ENCODE data around the gene TK2.
"Not testable (repeated sequence)": the region's sequence is repeated elsewhere in the genome, so short reads cannot be mapped to it uniquely, and the experiment has no call there.

TK2 gene

DNA sequence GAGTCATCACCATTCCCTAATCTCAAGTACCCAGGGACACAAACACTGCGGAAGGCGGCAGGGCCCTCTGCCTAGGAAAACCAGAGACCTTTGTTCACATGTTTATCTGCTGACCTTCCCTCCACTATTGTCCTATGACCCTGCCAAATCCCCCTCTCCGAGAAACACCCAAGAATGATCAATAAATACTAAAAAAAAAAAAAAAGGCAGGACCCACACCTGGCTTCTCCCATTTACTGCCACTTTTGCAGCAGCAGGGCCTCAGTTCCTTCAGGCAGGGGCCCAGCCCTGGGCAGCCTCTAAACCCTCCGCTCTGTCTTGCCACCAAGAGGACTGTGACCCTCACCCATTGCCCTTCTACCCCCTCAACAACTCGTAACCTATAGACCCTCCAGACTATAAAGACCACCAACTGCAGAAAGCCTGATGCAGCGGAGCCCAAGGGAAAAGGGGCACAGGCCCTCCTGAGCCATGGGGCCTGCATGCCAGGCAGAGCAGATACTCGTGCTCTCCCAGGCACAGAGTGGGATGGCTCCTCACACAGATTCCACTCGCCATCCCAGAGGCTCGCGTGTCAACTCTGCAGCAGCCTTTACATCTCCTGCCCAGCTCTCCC, 34.8 kb downstream of the TK2 start:
- not testable (repeated sequence) for H2BK120ac ChIP-seq (ENCODE audit: low read depth, low read length)
- WGBS (ENCODE audit: extremely low coverage, insufficient coverage, low lambda C conversion rate): no CpG with 5 or more reads among the region's 10 CpGs

DNA sequence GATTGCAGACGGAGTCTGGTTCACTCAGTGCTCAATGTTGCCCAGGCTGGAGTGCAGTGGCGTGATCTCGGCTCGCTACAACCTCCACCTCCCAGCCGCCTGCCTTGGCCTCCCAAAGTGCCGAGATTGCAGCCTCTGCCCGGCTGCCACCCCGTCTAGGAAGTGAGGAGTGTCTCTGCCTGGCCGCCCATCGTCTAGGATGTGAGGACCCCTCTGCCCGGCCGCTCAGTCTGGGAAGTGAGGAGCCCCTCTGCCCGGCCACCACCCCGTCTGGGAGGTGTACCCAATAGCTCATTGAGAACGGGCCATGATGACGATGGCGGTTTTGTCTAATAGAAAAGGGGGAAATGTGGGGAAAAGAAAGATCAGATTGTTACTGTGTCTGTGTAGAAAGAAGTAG, 35.5 kb downstream of the TK2 start:
- not testable (repeated sequence) for DNase-seq; H3K9ac ChIP-seq (ENCODE audit: low read length); H2BK120ac ChIP-seq (ENCODE audit: low read depth, low read length); H3K4me2 ChIP-seq (ENCODE audit: low read length); H3K27me3 ChIP-seq (ENCODE audit: insufficient read depth, low read length, poor library complexity); H2AK5ac ChIP-seq (ENCODE audit: low read length); H3K36me3 ChIP-seq (ENCODE audit: control insufficient read depth, insufficient read depth, low read length); H2BK5ac ChIP-seq (ENCODE audit: low read length); H2BK15ac ChIP-seq (replicated peaks; ENCODE audit: low read depth); H3K27ac ChIP-seq (ENCODE audit: low read depth, low read length); H3K4me1 ChIP-seq (ENCODE audit: control insufficient read depth, low read depth, low read length); H3K79me1 ChIP-seq (ENCODE audit: low read length); H3K4ac ChIP-seq (ENCODE audit: low read depth, low read length); H3K56ac ChIP-seq (ENCODE audit: low read length); H3K23ac ChIP-seq (ENCODE audit: low read length); H3K79me2 ChIP-seq (ENCODE audit: control insufficient read depth, insufficient read depth, low read length); H3K18ac ChIP-seq (ENCODE audit: low read length); H3K4me3 ChIP-seq (ENCODE audit: low read length); H4K5ac ChIP-seq (ENCODE audit: low read length); H4K8ac ChIP-seq (ENCODE audit: low read depth, low read length)
- no CpG with 5 or more reads among the region's 17 CpGs for WGBS (ENCODE audit: extremely low coverage, insufficient coverage, low lambda C conversion rate)

More for the DNA sequence above, 34.8 kb downstream of the TK2 start:
- not testable (repeated sequence) for DNase-seq; H2BK5ac ChIP-seq (ENCODE audit: low read length); H3K27ac ChIP-seq (ENCODE audit: low read depth, low read length); H2AK5ac ChIP-seq (ENCODE audit: low read length); H3K4me3 ChIP-seq (ENCODE audit: low read length); H2BK15ac ChIP-seq (replicated peaks; ENCODE audit: low read depth); H3K4me2 ChIP-seq (ENCODE audit: low read length); H3K79me1 ChIP-seq (ENCODE audit: low read length); H3K9ac ChIP-seq (ENCODE audit: low read length); H3K27me3 ChIP-seq (ENCODE audit: insufficient read depth, low read length, poor library complexity); H4K5ac ChIP-seq (ENCODE audit: low read length); H3K18ac ChIP-seq (ENCODE audit: low read length); H3K56ac ChIP-seq (ENCODE audit: low read length); H3K36me3 ChIP-seq (ENCODE audit: control insufficient read depth, insufficient read depth, low read length); H3K23ac ChIP-seq (ENCODE audit: low read length); H3K4me1 ChIP-seq (ENCODE audit: control insufficient read depth, low read depth, low read length); H3K79me2 ChIP-seq (ENCODE audit: control insufficient read depth, insufficient read depth, low read length); H4K8ac ChIP-seq (ENCODE audit: low read depth, low read length); H3K4ac ChIP-seq (ENCODE audit: low read depth, low read length)

DNA sequence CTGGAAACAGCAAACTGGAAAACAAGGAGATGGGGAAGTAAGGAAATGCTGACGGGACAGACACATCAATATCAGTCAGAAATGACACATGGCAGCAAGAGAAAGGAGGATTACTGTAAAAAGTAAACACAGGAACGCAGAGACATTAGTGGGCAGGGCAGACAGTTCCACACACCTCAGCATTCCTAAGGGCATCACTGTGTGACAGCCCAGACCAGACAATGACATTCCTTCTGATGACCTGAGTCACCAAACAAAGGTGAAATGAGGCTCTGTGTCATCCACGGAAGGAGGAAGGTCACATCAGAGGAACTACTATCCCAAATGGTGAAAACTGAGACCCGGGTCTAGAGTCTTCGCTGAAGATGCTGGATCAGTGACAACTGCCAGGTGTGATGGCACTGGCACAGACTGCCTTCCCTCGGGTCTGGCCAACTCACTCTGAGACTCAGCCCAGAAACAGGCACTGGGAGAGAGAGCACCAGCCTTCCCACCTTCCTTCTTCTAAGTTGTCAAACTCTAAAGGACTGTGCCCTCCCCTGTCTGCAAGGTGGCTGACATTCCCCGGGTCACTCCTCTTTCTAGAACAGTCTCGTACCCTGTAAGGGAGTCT, 36.7 kb downstream of the TK2 start:
- H4K5ac ChIP-seq (ENCODE audit: low read length): no peak overlapping the region
- H3K23ac ChIP-seq (ENCODE audit: low read length): no peak overlapping the region
- DNase-seq: peak; percentile 79
- H3K79me1 ChIP-seq (ENCODE audit: low read length): no peaks in the 10 kb centered on the region
- H3K4me2 ChIP-seq (ENCODE audit: low read length): no peak overlapping the region
- no peak overlapping the region for H3K4ac ChIP-seq (ENCODE audit: low read depth, low read length)
- H3K36me3 ChIP-seq (ENCODE audit: control insufficient read depth, insufficient read depth, low read length): no peaks in the 10 kb centered on the region
- H3K56ac ChIP-seq (ENCODE audit: low read length): no peak overlapping the region
- H3K27me3 ChIP-seq (ENCODE audit: insufficient read depth, low read length, poor library complexity): no peaks in the 10 kb centered on the region
- H3K18ac ChIP-seq (ENCODE audit: low read length): no peak overlapping the region
- H2AK5ac ChIP-seq (ENCODE audit: low read length): no peak overlapping the region
- H2BK120ac ChIP-seq (ENCODE audit: low read depth, low read length): no peak overlapping the region
- no peak overlapping the region for H3K9ac ChIP-seq (ENCODE audit: low read length)
- H3K4me3 ChIP-seq (ENCODE audit: low read length): no peak overlapping the region
- peaks cover 2% of the 10 kb centered on the region for H3K4me1 ChIP-seq (ENCODE audit: control insufficient read depth, low read depth, low read length)
- no peak overlapping the region for H2BK15ac ChIP-seq (replicated peaks; ENCODE audit: low read depth)
- no peaks in the 10 kb centered on the region for H3K79me2 ChIP-seq (ENCODE audit: control insufficient read depth, insufficient read depth, low read length)
- no peak overlapping the region for H2BK5ac ChIP-seq (ENCODE audit: low read length)
- WGBS (ENCODE audit: extremely low coverage, insufficient coverage, low lambda C conversion rate): no CpG with 5 or more reads among the region's 8 CpGs
- H4K8ac ChIP-seq (ENCODE audit: low read depth, low read length): no peak overlapping the region
- H3K27ac ChIP-seq (ENCODE audit: low read depth, low read length): no peak overlapping the region

DNA sequence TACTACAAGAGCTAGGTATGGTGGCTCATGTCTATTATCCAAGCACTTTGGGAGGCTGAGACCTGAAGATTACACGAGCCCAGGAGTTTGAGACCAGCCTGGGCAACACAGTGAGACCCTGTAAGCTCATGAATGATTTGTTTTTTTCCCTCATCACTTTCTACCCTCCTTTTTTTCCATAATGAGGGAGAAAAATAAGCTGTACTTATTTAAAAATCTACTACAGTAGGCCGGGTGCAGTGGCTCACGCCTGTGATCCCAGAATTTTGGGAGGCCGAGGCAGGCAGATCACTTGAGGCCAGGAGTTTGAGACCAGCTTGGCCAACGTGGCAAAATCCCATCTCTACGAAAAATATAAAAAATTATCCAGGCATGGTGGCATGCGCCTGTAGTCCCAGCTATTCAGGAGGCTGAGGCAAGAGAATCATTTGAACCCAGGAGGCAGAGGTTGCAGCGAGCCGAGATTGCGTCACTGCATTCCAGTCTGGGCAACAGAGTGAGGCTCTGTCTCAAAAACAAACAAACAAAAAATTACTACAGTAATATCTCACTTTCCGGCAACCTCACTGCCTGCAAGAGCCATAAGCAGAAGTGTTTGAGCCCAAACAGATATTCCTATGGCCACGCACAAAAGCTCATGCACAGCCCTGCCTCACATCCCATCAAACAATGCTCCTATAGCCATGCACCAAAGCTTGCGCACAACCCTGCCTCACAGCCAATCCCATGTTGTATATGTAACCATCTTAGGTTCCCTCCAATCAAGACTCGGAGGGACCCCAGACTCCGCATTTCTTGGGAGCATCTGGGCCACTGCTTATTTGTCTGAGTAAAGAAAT, 37.4 kb downstream of the TK2 start:
- H3K23ac ChIP-seq (ENCODE audit: low read length): no peak overlapping the region
- H2BK120ac ChIP-seq (ENCODE audit: low read depth, low read length): no peak overlapping the region
- no peak overlapping the region for H3K4me3 ChIP-seq (ENCODE audit: low read length)
- H4K5ac ChIP-seq (ENCODE audit: low read length): no peak overlapping the region
- H3K56ac ChIP-seq (ENCODE audit: low read length): no peak overlapping the region
- H4K8ac ChIP-seq (ENCODE audit: low read depth, low read length): no peak overlapping the region
- no peak overlapping the region for H3K4me2 ChIP-seq (ENCODE audit: low read length)
- WGBS (ENCODE audit: extremely low coverage, insufficient coverage, low lambda C conversion rate): no CpG with 5 or more reads among the region's 15 CpGs
- H3K9ac ChIP-seq (ENCODE audit: low read length): no peak overlapping the region
- no peak overlapping the region for H2BK15ac ChIP-seq (replicated peaks; ENCODE audit: low read depth)
- H3K27ac ChIP-seq (ENCODE audit: low read depth, low read length): no peak overlapping the region
- H3K79me1 ChIP-seq (ENCODE audit: low read length): no peaks in the 10 kb centered on the region
- no peaks in the 10 kb centered on the region for H3K36me3 ChIP-seq (ENCODE audit: control insufficient read depth, insufficient read depth, low read length)
- DNase-seq: no peak
- no peak overlapping the region for H3K4ac ChIP-seq (ENCODE audit: low read depth, low read length)
- no peak overlapping the region for H3K18ac ChIP-seq (ENCODE audit: low read length)
- H2AK5ac ChIP-seq (ENCODE audit: low read length): no peak overlapping the region
- peaks cover 2% of the 10 kb centered on the region for H3K4me1 ChIP-seq (ENCODE audit: control insufficient read depth, low read depth, low read length)
- H2BK5ac ChIP-seq (ENCODE audit: low read length): no peak overlapping the region
- H3K79me2 ChIP-seq (ENCODE audit: control insufficient read depth, insufficient read depth, low read length): no peaks in the 10 kb centered on the region
- H3K27me3 ChIP-seq (ENCODE audit: insufficient read depth, low read length, poor library complexity): no peaks in the 10 kb centered on the region

DNA sequence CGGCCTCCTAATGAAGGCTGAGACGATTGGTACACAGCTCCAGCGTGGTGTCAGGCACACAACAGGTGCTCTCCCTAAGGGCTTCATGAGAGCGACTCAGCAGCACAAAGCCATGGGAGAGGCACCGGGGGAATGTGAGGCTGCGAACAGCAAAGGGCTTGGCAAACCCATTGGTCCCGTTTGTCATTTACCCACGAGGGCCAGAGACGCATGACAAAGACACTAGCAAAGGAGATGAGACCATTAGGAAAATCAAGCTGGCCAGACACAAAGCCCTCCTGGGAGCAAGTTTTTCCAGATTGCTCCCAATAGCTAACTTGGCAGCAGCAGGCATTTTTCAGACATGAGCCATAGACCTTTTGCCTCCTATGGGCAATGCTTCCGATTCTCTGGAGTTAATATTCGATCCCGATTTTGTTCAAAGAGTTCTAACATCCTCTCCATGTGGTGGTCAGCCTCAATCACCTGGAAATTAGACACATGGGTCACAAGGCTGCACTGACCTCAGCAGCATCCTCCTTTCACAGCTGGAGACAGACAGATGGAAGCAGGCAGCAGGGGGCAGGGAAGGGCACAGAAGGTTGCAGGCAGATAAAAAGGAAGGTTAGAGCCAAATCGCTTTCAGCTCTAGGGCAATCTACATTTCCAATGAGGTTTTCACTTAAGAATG, 38.2 kb downstream of the TK2 start:
- H4K8ac ChIP-seq (ENCODE audit: low read depth, low read length): no peak overlapping the region
- H3K79me2 ChIP-seq (ENCODE audit: control insufficient read depth, insufficient read depth, low read length): no peaks in the 10 kb centered on the region
- no peak overlapping the region for H4K5ac ChIP-seq (ENCODE audit: low read length)
- no peak overlapping the region for H3K27ac ChIP-seq (ENCODE audit: low read depth, low read length)
- no peak overlapping the region for H3K56ac ChIP-seq (ENCODE audit: low read length)
- H3K18ac ChIP-seq (ENCODE audit: low read length): no peak overlapping the region
- no peak overlapping the region for H3K4me3 ChIP-seq (ENCODE audit: low read length)
- no peak overlapping the region for H3K4me2 ChIP-seq (ENCODE audit: low read length)
- no peak overlapping the region for H2BK5ac ChIP-seq (ENCODE audit: low read length)
- H3K27me3 ChIP-seq (ENCODE audit: insufficient read depth, low read length, poor library complexity): no peaks in the 10 kb centered on the region
- H3K79me1 ChIP-seq (ENCODE audit: low read length): no peaks in the 10 kb centered on the region
- WGBS (ENCODE audit: extremely low coverage, insufficient coverage, low lambda C conversion rate): no CpG with 5 or more reads among the region's 13 CpGs
- peak; percentile 92 for DNase-seq
- no peak overlapping the region for H2AK5ac ChIP-seq (ENCODE audit: low read length)
- no peak overlapping the region for H2BK15ac ChIP-seq (replicated peaks; ENCODE audit: low read depth)
- H3K9ac ChIP-seq (ENCODE audit: low read length): no peak overlapping the region
- peaks cover 2% of the 10 kb centered on the region for H3K4me1 ChIP-seq (ENCODE audit: control insufficient read depth, low read depth, low read length)
- no peak overlapping the region for H2BK120ac ChIP-seq (ENCODE audit: low read depth, low read length)
- H3K23ac ChIP-seq (ENCODE audit: low read length): no peak overlapping the region
- no peak overlapping the region for H3K4ac ChIP-seq (ENCODE audit: low read depth, low read length)
- no peaks in the 10 kb centered on the region for H3K36me3 ChIP-seq (ENCODE audit: control insufficient read depth, insufficient read depth, low read length)
